ENCODE data around the gene SYMPK.
"Not testable (repeated sequence)": the region's sequence is repeated elsewhere in the genome, so short reads cannot be mapped to it uniquely, and the experiment has no call there.

The SYMPK gene

DNA sequence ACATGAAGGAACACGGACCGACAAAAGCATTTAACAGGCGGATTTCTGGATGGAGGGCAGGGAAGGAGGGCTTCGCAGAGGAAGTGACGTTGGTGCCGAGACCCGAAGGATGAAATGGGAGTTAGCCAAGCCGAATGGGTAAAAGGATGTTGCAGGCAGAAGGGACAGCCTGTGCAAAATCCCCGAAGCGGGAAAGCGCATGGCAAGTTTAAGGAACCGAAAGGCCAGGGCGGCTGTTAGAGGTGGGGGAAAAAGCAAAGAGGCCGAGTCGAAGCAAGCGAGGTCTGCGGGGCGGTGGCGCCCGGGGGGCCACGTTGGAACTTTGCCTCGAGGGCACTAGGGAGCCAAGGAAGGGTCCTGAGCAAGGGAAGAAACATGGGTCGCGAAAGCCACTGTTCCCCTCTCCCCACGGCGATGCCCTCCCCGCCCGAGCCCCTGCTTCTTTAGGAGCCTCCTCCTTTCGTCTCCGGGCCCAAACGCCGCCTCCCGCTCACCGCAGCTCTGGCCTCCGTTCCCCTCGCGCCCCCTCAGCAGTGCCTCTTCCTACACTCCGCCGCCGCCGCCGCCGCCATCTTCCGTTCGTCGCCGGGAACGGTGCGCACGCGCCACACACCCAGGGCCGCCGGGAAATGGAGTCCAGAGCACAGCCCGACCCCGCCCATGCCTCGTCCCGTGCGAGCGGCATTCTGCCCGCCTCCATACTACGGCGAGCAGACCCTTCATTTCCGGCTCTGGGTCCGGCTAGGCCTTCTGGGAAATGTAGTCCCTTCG lies at the start of gene SYMPK:
SYMPK (minus strand) TSS at position 584 of the 771 bp plus-strand sequence. CDS start 8,652 bp downstream, outside the sequence.
- peak; percentile 99 for DNase-seq

DNA sequence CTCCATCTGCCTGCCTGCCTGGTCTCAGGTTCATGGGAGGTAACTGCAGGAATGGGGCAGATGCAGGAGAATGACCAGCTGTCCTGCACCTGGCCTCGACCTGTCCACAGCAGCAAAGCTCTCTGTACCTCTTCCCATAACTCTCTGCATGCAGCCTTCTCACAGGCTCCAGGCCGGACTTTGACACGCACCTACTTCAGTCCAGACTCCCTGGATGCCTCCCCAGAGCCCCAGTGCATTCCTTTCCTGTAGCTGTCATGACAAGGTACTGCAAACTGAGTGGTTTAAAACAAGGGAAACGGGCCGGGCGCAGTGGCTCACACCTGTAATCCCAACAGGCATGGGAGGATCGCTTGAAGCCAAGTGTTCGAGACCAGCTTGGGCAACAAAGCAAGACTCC lies 48.3 kb upstream of the SYMPK start:
- no peak for DNase-seq

DNA sequence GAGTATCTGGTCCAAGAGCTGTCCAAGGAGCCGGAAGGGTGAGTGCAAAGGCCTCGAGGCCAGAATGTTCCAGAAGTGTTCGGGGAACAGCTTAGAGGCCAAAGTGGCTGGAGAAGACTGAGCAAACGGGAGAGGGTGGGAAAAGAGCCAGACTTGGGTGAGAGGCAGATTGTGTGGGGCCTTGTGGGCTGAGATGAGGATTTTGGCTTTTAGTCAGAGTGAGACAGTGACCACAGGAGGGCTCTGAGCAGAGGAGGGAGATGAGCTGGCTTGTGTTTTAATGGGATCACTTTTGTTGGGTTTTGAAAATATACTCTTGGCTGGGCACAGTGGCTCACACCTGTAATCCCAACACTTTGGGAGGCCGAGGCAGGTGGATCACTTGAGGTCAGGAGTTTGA lies 46.0 kb upstream of the SYMPK start:
- DNase-seq = no peak

DNA sequence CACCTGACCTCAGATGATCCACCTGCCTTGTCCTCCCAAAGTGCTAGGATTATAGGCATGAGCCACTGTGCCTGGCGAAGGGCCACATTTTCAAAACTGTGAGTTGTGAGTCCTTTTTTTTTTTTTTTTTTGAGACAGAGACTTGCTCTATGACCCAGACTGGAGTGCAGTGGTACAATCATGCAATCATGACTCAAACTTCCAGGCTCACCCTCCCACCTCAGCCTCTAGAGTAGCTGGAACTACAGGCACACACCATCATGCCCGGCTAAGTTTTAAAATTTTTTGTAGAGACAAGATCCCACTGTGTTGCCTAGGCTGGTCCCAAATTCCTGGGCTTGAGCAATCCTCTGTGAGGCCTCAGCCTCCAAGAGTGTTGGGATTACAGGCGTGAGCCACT lies 43.3 kb upstream of the SYMPK start:
- DNase-seq = peak; percentile 53 to 66 (median 55)

DNA sequence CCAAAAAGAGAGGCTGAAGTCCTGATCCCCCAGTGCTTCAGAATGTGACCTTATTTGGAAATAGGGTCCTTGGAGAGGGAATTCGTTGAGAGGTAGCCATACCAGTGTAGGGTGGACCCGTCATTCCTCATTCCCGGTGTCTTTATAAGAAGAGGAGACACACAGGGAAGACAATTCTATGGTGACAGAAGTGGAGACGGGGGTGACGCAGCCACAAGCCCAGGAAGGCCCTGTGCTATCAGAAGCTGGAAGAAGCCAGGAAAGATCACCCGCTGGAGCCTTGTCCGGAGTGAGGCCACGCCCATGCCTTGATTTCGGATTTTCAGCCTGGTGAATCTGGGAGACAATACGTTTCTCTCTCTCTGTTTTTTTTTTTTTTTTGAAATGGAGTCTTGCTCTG lies 42.1 kb upstream of the SYMPK start:
- no peak for DNase-seq

DNA sequence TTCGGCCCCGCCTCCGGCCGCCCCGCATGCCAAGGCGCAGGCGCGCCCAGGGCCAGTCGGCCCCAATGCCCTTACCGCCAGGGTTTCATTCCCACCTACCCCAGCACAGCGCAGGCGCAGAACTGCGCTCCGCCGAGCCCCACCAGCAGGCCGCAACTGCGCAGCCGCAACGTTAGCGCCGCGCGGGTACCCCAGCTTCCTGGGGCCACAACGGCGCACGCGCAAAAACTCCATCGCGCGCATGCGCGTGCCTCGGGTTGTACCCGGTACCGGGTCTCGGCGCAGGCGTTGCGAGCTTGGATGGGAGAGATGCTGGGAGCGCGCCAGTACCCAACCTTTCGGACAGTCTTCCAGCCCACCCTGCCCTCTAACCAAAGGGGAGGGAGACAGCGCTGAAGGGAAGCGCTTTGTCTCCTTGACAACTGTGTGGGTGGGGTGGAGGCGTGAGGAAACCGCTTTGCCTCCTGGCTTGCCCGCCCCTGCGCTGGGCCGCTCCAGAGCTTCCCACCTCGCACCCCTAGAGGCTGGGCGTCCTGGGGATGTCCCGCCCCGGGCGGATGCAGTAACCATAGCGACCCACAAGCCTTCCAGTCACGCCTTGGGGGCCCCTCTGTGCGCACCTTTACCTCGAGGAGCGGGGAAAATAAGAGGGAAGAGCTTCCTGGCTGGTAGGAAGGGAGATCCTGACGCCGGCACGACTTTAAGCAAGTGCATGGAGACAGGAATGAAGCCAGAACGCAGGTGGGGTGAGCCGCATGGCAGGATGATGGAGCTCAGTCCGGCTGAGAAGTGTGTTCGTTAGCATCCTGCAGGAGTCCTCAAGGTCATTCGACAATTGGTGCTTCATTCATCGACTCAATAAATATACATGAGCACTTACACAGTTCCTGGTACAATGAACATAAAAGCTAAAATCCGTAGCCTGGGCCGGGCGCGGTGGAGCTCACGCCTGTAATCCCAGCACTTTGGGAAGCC lies 40.0 kb upstream of the SYMPK start:
- DNase-seq = peak; percentile 99 to 100 (median 99)

DNA sequence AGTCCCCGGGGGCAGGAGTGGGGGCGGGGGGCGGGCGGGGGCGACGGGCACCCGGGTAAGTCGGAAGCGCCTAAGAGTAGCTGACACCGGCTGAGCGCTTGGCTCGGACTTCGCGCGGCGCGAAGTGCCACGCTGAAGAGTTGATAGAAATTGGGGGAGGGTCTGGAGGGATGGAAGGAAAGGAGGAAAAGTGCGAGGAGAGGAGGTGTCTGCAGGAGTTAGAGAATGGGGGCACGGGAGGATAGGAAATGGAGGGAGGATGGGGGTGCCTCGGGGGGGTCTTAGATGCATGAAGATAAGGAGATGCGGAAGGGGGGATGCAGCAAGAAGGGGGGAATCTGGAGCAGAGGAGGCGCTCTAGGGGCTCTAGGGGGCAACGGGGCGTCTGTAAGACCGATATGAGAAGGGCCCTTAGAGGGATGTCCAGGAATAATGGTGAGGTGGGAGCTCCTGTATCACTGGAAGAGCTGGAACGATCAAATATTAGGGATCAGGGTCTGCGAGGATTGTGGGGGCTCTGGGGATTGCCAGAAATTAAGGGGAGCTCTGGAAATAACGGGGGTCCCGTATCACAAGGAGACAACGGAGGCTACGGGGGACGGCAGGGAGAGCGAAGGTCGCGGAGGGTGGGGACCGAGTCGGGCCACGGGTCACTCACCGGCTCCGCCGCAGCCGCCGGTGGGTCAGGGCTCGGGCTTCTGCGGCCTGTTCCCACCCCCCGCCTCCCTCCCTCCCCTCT lies 39.1 kb upstream of the SYMPK start, which contains the start of gene MYPOP:
MYPOP (minus strand) TSS at position 702 of the 739 bp plus-strand sequence. CDS start 840 bp downstream, outside the sequence.
- no peak for DNase-seq

DNA sequence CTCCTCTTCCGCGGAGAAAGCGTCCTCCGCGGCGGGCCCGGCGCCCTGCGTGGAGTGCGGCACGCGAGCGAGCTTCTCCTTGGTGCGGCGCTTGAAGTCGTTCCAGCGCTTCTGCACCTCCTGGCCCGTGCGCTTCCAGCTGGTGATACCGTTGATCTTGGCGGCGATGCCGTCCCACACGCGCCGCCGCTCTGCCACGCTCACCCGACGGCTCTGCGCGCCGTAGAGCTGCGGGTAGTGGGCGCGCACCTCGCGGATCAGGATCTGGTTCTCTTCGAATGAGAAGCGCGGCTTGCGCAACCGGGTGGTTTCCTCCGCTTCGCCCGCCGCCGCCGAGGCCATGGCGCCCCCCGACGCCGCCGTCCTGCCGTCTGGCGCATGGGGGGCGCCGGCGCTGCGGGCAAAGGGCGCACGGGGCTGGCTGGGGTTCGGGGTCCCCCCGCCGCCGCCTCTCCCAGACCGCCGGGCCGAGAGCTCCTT lies 38.5 kb upstream of the SYMPK start:
- peak; percentile 65 to 86 (median 75) for DNase-seq

DNA sequence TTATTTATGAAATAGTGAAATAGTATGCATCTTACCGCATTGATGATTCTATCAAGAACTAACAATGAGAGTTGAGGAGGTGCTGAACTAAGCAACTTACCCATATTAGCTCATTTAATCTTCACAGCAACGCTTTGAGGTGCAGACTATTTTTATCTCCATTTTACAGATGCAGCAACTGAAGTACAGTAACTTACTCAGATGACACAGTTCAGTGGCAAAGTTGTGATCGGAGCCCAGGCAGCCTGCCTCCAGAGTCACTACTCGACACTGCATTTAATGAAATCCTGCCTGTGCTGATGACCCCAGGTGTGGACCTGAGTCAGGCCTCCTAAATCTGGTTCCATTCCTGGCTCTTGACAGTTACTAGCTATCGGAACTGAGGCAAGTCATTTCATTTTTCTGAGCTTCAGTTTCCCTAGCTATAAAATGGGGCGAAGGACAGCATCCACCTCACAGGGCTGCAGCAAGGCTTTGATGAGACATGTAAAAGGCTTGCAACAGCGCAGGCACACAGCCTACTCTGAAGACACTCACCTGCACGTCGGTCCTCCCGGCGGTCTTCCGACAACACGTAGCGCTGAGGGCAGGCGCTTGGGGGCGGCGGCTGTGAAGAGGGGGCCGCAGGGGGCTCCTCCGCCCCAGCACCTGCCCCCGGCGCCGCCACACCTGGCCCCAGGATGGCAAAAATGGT lies 37.9 kb upstream of the SYMPK start:
- DNase-seq = no peak

DNA sequence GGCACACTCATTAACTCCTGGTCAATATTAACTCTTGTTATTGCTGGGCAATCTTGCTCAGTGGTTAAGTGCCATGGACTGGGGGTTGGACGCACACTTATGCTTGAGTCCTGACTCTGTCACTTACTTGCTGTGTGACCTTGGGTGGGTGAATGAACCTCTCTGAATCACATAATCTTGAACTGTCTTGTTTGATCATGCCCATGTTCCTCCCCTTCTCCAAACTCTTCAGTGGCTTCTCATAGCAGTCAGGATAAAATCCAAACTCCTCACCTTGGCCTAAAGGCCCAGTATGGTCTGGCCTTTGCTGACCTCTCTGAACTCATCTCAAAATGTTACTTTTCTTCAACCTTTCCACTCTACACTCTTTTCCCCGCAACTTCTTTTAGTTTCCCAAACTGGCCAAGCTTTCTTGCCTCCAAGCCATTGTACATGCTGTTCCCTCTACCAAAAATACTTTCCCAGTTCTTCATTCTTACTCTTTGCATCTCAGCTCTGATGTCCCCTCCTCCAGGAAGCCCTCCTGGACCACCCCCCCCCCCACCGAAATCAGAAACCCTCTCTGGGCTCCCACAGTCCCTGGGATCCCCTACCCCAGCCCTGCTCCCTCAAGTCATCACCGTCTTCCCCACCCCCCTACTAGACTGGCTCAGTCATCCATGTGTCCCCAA lies 37.1 kb upstream of the SYMPK start:
- no peak for DNase-seq

DNA sequence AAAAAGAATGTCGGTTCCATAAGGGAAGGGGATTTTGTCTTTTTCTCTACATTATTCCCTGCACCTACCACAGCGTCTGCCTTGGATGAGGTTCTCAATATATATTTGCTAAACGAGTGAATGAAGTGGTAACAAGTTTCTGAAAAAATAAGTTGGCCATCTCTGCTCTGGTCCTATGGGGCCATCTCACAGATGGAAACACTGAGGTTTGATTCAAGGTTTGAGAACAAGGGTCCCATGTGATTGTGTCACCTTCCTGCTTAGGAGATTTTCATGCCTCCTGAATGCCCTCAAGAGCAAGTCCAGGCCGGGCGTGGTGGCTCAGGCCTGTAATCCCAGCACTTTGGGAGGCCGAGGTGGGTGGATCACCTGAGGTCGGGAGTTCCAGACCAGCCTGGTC lies 36.3 kb upstream of the SYMPK start:
- DNase-seq = no peak

DNA sequence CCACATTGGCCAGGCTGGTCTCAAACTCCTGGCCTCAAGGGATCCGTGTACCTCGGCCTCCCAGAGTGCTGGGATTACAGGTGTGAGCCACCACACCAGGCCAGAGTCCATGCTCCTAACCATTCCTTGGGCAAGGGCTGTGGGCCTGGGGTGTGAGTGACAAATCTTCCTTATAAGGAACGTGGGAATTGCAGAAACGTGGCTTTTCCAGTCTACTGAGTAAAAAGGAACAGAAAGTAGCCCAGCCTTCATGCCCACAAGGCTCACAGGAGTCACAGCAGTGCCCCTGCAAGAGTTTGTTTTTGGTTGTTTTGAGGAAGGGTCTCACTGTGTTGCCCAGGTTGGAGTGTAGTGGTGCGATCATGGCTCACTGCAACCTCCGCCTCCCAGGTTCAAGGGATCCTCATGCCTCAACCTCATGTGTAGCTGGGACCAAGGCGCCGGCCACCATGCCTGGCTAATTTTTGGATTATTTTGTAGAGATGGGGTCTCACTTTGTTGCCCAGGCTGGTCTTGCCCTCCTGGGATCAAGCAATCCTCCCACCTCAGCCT lies 34.4 kb upstream of the SYMPK start:
- peak; percentile 75 to 78 (median 77) for DNase-seq

DNA sequence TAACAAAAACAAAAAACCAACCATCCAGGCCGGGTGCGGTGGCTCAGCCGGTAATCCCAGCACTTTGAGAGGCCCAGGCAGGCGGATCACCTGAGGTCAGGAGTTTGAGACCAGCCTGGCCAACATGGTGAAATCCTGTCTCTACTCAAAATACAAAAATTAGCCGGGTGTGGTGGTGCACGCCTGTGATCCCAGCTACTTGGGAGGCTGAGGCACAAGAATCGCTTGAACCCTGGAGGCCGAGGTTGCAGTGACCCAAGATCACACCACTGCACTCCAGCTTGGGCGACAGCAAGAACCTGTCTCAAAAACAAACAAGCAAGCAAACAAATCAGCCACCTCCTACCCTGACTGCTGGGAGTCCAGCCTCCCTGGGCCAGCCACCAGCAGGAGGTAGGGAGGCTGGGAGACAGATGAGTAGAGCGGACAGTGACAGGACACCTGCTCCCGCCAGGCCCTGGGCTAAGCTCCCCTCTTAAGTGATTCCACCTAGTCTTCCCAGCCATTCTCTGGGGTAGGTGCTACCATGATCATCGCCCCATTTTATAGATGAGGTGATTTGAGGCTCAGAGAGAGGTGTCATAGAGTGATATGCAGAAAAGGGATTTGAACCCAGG lies 33.1 kb upstream of the SYMPK start:
- DNase-seq = not testable (repeated sequence)

DNA sequence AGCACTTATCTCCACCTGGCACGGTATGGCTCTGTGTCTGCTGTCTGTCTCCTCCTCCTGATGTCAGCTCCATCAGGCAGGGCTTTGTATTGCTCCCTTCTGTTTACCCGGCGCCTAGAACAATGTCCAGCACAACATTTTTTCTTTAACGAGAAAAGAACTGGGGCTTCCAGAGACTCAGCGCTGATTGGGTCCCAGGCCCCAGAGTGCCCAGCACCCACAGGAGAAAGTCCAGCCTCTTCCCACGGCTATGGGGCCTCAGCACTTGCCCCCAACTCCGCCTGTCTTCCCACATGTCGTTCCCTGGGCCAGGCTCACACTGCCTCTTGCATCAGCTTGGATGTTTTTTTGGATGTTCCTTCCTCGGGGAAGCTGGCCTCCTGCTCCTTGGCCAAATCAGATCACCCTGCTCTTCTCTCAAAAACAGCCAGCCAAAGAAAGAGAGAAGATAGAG lies 32.6 kb upstream of the SYMPK start:
- DNase-seq = no peak

DNA sequence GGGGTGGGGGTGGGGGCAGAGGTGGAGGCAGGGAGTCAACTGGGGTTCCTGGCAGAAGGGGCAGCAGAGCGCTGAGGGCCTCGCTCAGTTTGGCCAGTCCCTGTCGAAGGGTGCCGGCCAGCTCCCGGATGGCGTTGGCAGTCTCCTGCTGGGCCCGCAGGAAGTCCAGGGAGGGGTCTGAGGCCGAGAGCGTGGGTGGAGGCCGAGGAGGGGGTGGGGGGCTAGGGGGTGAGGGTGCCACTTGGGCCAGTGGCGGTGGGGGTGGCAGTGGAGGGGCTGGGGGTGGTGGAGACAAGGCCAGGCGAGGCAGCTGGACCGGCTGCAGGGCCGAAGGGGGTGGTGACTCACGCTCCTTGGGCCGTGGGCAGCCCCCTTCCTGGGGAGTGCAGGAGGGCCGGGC lies 27.9 kb upstream of the SYMPK start:
- no peak for DNase-seq

DNA sequence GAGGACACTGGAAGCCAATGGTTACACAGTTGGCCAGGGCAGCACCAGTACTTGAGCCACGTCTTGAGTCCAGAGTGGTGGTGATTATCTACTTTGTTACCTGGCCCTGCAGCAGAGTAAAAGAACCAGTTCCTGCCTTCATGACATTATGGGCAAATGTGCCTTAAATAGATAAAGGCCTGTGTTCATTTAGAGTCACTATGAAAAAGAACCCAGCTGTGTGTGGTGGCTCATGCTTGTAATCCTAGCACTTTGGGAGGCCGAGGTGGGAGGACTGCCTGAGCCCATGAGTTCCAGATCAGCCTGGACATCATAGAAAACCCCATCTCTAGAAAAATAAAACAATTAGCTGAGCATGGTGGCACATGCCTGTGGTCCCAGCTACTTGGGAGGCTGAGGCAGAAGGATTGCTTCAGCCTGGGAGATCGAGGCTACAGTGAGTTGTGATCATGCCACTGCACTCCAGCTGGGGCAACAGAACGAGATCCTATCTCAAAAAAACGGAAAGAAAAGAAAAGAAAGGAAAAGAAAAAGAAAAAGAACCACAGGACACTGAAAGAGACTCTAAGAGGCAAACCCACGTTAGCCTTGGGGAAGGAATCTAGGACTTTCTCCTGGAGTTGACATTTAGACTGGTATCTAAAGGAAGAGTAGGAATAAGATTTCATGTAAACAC lies 26.4 kb upstream of the SYMPK start:
- no peak for DNase-seq

DNA sequence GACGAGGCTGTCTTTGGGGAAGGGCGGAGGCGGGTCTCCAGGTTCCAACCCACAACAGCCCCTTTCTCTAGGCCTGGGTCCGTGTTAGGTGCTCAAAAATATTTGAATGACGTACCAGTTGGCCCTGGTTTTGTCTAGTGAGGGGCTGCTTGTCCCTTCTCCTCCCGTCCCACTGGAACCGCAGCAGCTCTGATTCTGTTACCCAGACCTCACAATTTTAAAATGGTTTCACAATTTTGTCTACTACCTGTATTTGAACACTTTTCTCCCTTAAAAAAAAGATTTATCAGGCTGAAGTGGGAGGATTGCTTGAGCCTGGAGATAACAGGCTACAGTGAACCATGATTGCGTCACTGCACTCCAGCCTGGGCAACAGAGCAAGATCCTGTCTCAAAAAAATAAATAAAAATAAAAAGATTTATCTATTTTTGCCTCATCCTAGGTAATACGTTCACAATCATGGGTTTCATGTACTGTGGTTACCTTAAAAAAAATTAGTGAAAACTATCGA lies 24.3 kb upstream of the SYMPK start:
- no peak for DNase-seq

DNA sequence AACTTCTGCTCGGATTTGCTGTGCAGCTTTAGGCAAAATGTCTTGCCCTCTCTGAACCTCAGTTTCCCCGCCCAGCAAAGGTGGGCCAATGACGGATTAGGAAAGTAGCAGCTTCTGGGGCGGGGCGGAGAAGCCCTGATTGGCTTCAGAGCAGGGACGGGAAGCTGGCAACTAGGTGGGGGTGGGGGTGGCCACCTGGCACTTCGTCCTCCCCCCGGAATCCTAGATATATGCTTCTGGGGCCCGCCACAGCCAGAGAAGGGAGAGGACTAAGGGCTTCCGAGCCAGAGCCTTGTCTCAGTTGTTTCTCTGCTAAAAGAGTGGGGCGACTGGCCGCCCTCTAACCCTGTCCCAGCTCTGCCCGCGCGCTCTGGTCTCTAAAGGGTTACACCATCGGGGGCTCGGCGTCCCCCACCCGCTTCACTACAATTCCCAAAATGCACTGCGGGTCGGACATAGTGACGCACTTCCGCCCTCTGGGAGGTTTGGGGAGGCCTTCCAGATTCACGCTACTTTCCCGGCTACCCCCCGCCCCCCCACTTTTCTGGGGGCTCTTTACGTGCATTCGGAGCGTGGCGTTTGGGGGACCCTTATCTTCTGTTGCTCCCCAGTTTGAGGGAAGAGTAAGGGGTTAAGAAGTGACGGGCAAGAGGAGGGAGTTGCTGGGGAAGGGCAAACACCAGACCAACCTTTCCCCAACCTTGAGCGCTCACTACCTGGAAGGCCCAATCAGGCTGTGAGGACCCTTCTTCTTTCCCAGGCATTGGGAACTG lies 23.7 kb upstream of the SYMPK start:
- peak; percentile 92 to 96 (median 95) for DNase-seq

Data from suppressor macrophage treated with lipopolysaccharide for 1 hour (primary cell).